Measurements from ENCODE around the gene CCP110.

Gene CCP110

GRCh38 chr16:19482291-19482690 is 41.5 kb upstream of the CCP110 start:
- TF ChIP-seq EZH2phosphoT487 (IDR thresholded peaks at IDR 0.05; ENCODE audit: borderline replicate concordance) (no peak), CTCF (conservative IDR thresholded peaks at IDR 0.05; ENCODE audit: low read length) (no peak)
- Histone ChIP-seq H3K27me3 (ENCODE audit: insufficient read depth, low read length, poor library complexity, severe bottlenecking) (no peaks in the 10 kb centered on the region), H3K4me3 (ENCODE audit: low read length, poor library complexity, severe bottlenecking) (no peak overlapping the region), H3K9ac (ENCODE audit: low read depth, low read length, poor library complexity, severe bottlenecking) (no peak overlapping the region), H3F3A (ENCODE audit: low read depth) (no peaks in the 10 kb centered on the region), H2AFZ (ENCODE audit: low read length) (no peak overlapping the region), H3K4me2 (ENCODE audit: low read depth, low read length, poor library complexity, severe bottlenecking) (no peak overlapping the region), H3K4me1 (ENCODE audit: insufficient read depth, low read length, poor library complexity, severe bottlenecking) (no peaks in the 10 kb centered on the region), H3K36me3 (ENCODE audit: insufficient read depth, low read length) (no peaks in the 10 kb centered on the region), H4K20me1 (ENCODE audit: insufficient read depth, low read length, poor library complexity, severe bottlenecking) (no peaks in the 10 kb centered on the region), H3K9me2 (replicated peaks; ENCODE audit: low read depth, low read length) (no peaks in the 10 kb centered on the region), H3K79me2 (ENCODE audit: insufficient read depth, low read length) (no peaks in the 10 kb centered on the region), H3K9me3 (ENCODE audit: insufficient read depth, low read depth, low read length) (no peaks in the 10 kb centered on the region)

- no peaks in the 10 kb centered on the region for H3K79me2 ChIP-seq (ENCODE audit: insufficient read depth, low read length)
- no peaks in the 10 kb centered on the region for H3K9me3 ChIP-seq (ENCODE audit: insufficient read depth, low read depth, low read length)
- TF ChIP-seq CTCF (conservative IDR thresholded peaks at IDR 0.05; ENCODE audit: low read length) (no peak), EZH2phosphoT487 (IDR thresholded peaks at IDR 0.05; ENCODE audit: borderline replicate concordance) (no peak)
- no peak overlapping the region for H3K4me3 ChIP-seq (ENCODE audit: low read length, poor library complexity, severe bottlenecking)
- no peaks in the 10 kb centered on the region for H3K4me1 ChIP-seq (ENCODE audit: insufficient read depth, low read length, poor library complexity, severe bottlenecking)
- no peak overlapping the region for H3K9ac ChIP-seq (ENCODE audit: low read depth, low read length, poor library complexity, severe bottlenecking)
- no peaks in the 10 kb centered on the region for H4K20me1 ChIP-seq (ENCODE audit: insufficient read depth, low read length, poor library complexity, severe bottlenecking)
- no peaks in the 10 kb centered on the region for H3K9me2 ChIP-seq (replicated peaks; ENCODE audit: low read depth, low read length)
- no peaks in the 10 kb centered on the region for H3K36me3 ChIP-seq (ENCODE audit: insufficient read depth, low read length)
- H3K27me3 ChIP-seq (ENCODE audit: insufficient read depth, low read length, poor library complexity, severe bottlenecking), result no peaks in the 10 kb centered on the region
- no peak overlapping the region for H2AFZ ChIP-seq (ENCODE audit: low read length)
- no peak overlapping the region for H3K4me2 ChIP-seq (ENCODE audit: low read depth, low read length, poor library complexity, severe bottlenecking)
- no peaks in the 10 kb centered on the region for H3F3A ChIP-seq (ENCODE audit: low read depth)
These were observed 39.6 kb upstream of the CCP110 start for GRCh38 chr16:19484096-19484495.

- Histone ChIP-seq H3K4me2 (ENCODE audit: low read depth, low read length, poor library complexity, severe bottlenecking) (no peak overlapping the region), H3F3A (ENCODE audit: low read depth) (no peaks in the 10 kb centered on the region), H3K36me3 (ENCODE audit: insufficient read depth, low read length) (no peaks in the 10 kb centered on the region), H3K9me2 (replicated peaks; ENCODE audit: low read depth, low read length) (no peaks in the 10 kb centered on the region), H2AFZ (ENCODE audit: low read length) (no peak overlapping the region), H3K79me2 (ENCODE audit: insufficient read depth, low read length) (no peaks in the 10 kb centered on the region), H4K20me1 (ENCODE audit: insufficient read depth, low read length, poor library complexity, severe bottlenecking) (no peaks in the 10 kb centered on the region), H3K4me1 (ENCODE audit: insufficient read depth, low read length, poor library complexity, severe bottlenecking) (no peaks in the 10 kb centered on the region), H3K9ac (ENCODE audit: low read depth, low read length, poor library complexity, severe bottlenecking) (no peak overlapping the region), H3K9me3 (ENCODE audit: insufficient read depth, low read depth, low read length) (no peaks in the 10 kb centered on the region), H3K27me3 (ENCODE audit: insufficient read depth, low read length, poor library complexity, severe bottlenecking) (no peaks in the 10 kb centered on the region), H3K4me3 (ENCODE audit: low read length, poor library complexity, severe bottlenecking) (no peak overlapping the region)
- TF ChIP-seq EZH2phosphoT487 (IDR thresholded peaks at IDR 0.05; ENCODE audit: borderline replicate concordance), result no peak
- TF ChIP-seq CTCF (conservative IDR thresholded peaks at IDR 0.05; ENCODE audit: low read length), result no peak
These were observed 38.1 kb upstream of the CCP110 start for GRCh38 chr16:19485611-19486010.

Data from Loucy (cell line).